Keratinocyte (primary cell): ENCODE measurements around the gene NAA80.

Experiments
- CTCF ChIP-seq, 3 experiments: IDR thresholded peaks in 1 of 3; conservative IDR thresholded peaks in 1 of 3; optimal IDR thresholded peaks in 1 of 3; 2 replicates in 2 of 3; 3 replicates in 1 of 3; pipeline versions ENCODE3 to v1.5.1; 2011; ENCODE audit warnings: low read length in 3 of 3, mild to moderate bottlenecking in 3 of 3, moderate library complexity in 2 of 3, control low read depth in 1 of 3, inconsistent platforms in 1 of 3; ENCODE audit not compliant: insufficient read depth in 2 of 3; ENCODE audit errors: extremely low read depth in 1 of 3
- EZH2 ChIP-seq: IDR thresholded peaks from one replicate; pipeline ENCODE4 v1.6.1; 2012; ENCODE audit warnings: inconsistent platforms, mild to moderate bottlenecking, low read length, moderate library complexity

DNA sequence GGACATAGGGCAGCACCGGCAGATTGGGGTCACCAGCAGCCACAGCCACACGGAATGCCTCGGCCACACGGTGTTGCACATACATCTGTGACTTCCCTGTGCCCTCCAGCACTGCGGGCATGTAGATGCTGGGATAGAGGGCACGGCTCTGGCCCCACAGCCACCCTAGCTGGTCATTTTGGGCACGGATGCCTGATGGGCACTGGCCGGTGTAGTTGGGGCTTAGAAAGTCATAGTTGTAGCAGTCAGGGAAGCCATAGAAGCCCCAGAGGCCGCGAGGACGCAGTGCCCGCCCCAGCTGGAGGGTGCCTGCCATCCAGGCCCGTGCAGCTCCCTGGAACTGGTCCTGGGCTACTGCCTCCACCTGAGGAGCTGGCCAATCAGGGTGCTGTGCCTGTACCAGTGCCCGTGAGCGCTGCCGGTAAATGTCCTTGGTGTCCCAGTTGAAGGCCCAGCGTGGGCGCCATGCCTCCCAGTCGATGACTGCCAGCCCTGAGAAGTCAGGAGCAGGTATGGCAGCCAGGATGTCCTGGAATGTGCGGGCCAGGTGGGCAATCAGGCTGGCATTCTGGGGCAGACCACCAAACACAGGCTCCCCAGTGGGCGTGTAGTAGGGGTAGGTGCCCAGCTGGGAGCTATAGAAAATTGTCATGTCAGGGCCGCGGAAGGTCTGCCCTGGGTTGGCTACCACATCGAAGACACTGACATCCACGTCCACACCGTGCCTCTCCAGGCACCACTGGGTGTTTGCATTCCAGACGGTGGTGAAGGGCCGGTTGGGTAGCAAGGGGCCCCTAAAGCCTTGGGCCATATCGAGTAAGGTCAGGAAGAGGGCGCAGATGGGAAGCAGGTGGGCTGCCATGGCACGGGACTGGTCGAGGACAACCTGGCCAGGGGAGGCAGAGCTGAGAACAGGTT is 3.1 kb upstream of the NAA80 start:
- TF ChIP-seq CTCF (optimal IDR thresholded peaks at IDR 0.05 in 1 of 3, IDR thresholded peaks at IDR 0.05 in 1 of 3, conservative IDR thresholded peaks at IDR 0.05 in 1 of 3; ENCODE audit: extremely low read depth in 1 of 3, insufficient read depth in 2 of 3, low read length in 3 of 3) (no peak), EZH2 (no peak)
